ENCODE data around the gene MSGN1. TPM values are rescaled to one million over a fixed set of nuclear protein-coding genes. Genes with fewer than 3 reads are reported as not detected.

Gene MSGN1
- total and polyA plus RNA-seq, 2 of the 8 experiments (the other 6 are each of a cell fraction or from before 2014, with no cell fraction given): not detected

DNA sequence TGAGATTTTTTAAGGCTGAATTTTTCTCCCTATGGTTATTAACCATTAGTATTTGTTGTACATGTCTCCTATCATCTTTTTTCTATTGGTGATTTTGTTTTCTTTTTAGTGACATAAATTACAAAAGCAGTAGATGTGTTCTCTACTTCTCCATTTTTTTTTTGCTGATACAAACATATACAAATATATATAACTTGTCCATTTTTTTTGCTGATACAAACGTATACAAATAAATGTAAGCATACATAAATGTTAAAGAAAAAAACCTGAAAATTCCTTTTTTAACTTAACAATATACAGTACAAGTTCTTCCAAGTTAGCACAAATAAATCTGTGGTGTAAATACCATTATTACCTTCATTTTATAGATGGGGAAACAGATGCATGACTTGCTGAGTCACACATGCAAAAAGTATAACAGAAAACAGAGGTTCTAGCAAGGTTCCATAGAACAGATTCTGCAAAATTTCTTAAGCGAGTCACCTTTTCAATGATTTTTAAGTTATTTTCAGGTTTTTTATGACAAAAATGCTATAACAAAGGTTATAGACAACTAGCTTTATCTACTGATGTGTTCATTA, 2.1 kb downstream of the MSGN1 start:
- H3K4me2 ChIP-seq (ENCODE audit: insufficient read depth in 1 of 2, low read depth in 2 of 2, low read length in 2 of 2): no peak overlapping the region
- no peak overlapping the region for H3K4ac ChIP-seq (replicated peaks; ENCODE audit: insufficient read length, low read depth, low read length)
- WGBS, 2 experiments (ENCODE audit: extremely low coverage in 1 of 2, insufficient coverage in 1 of 2, insufficient read length in 1 of 2, insufficient replicate concordance in 2 of 2, low coverage in 1 of 2, low lambda C conversion rate in 2 of 2, missing lambda C conversion rate in 1 of 2): 91% methylated on average over 2 of the region's 2 CpGs; no CpG with 5 or more reads in 1 of the 2 experiments
- ChIA-PET CTCF (ENCODE audit: partially characterized antibody) (no interaction called here), POLR2A (ENCODE audit: partially characterized antibody) (no interaction called here)
- no peaks in the 10 kb centered on the region for H4K20me1 ChIP-seq (replicated peaks in 1 of 2; ENCODE audit: control insufficient read depth in 1 of 2, insufficient read depth in 2 of 2, low read length in 2 of 2)
- H2AFZ ChIP-seq (ENCODE audit: low read length): no peak overlapping the region
- no peak overlapping the region for H4K8ac ChIP-seq (ENCODE audit: extremely low read depth, insufficient read depth, low read length)
- FAIRE-seq (no peak), DNase-seq (ENCODE audit: low read depth in 1 of 2, low spot score in 2 of 2) (no peak)
- H3K56ac ChIP-seq (replicated peaks; ENCODE audit: insufficient read length, low read depth, low read length): no peak overlapping the region
- H3K27ac ChIP-seq (ENCODE audit: low read depth, low read length): no peak overlapping the region
- H2BK5ac ChIP-seq (ENCODE audit: low read depth, low read length): no peak overlapping the region
- no peak overlapping the region for H2BK15ac ChIP-seq (ENCODE audit: low read length)
- H3K23me2 ChIP-seq (ENCODE audit: low read depth, low read length): no peaks in the 10 kb centered on the region; the same call in 1 of the 2 replicates
- H3K4me1 ChIP-seq (replicated peaks in 1 of 4; ENCODE audit: control insufficient read depth in 3 of 4, insufficient read depth in 4 of 4, low read length in 3 of 4): peaks cover 0 to 3% (median 1%) of the 10 kb centered on the region in 4 experiments; a peak in 3 of 7 replicates
- no peak overlapping the region for H2BK120ac ChIP-seq (replicated peaks; ENCODE audit: low read depth, low read length)
- H3K9me3 ChIP-seq (ENCODE audit: insufficient read depth in 2 of 2, low read depth in 1 of 2, low read length in 1 of 2): no peaks in the 10 kb centered on the region
- H4K5ac ChIP-seq (ENCODE audit: insufficient read length, low read depth, low read length): no peak overlapping the region
- H4K91ac ChIP-seq (replicated peaks; ENCODE audit: insufficient read length, low read length): no peak overlapping the region
- no peak overlapping the region for H2BK12ac ChIP-seq (ENCODE audit: low read depth, low read length)
- no peaks in the 10 kb centered on the region for H3K79me2 ChIP-seq (ENCODE audit: control insufficient read depth in 1 of 2, insufficient read depth in 2 of 2, low read length in 2 of 2)
- H3K18ac ChIP-seq (ENCODE audit: extremely low read depth, low read length): no peak overlapping the region
- no peak overlapping the region for H2AK5ac ChIP-seq (ENCODE audit: low read depth, low read length)
- no peaks in the 10 kb centered on the region for H3K79me1 ChIP-seq (ENCODE audit: low read depth, low read length)
- H2BK20ac ChIP-seq (ENCODE audit: low read length): no peak overlapping the region
- H3K27me3 ChIP-seq (replicated peaks in 1 of 4; ENCODE audit: control insufficient read depth in 3 of 4, extremely low read depth in 1 of 4, insufficient read depth in 3 of 4, low read length in 3 of 4): peaks cover 0 to 2% (median 0%) of the 10 kb centered on the region in 4 experiments; a peak in 1 of 7 replicates
- H3K9ac ChIP-seq (replicated peaks in 1 of 4; ENCODE audit: extremely low read depth in 1 of 4, low read depth in 3 of 4, low read length in 3 of 4): no peak overlapping the region
- no peak overlapping the region for H3K14ac ChIP-seq (ENCODE audit: insufficient read length)
- no peaks in the 10 kb centered on the region for H3K36me3 ChIP-seq (ENCODE audit: control insufficient read depth in 2 of 4, insufficient read depth in 4 of 4, low read length in 3 of 4)
- H3K23ac ChIP-seq (ENCODE audit: insufficient read length): no peak overlapping the region
- no peak overlapping the region for H3K4me3 ChIP-seq (ENCODE audit: extremely low read depth in 1 of 4, insufficient read depth in 2 of 4, low read depth in 3 of 4, low read length in 4 of 4)
- TF ChIP-seq SIX5 (IDR thresholded peaks at IDR 0.05; ENCODE audit: low read depth, low read length) (no peak), YY1 (IDR thresholded peaks at IDR 0.05; ENCODE audit: low read depth, low read length) (no peak), KDM4A (IDR thresholded peaks at IDR 0.05; ENCODE audit: low read depth, low read length, severe bottlenecking) (no peak), USF2 (IDR thresholded peaks at IDR 0.05; ENCODE audit: low read length) (no peak)

Measured in H1 (cell line).